GM12874 (cell line): ENCODE results near the gene SPECC1.

Source experiments
- TF ChIP-seq, protein P1 (sequence below): IDR thresholded peaks from 2 replicates; pipeline ENCODE4 v1.5.1; 2011; ENCODE audit warnings: low read depth, mild to moderate bottlenecking, control low read depth, low read length, moderate library complexity; ENCODE audit not compliant: insufficient read depth

Gene SPECC1

DNA sequence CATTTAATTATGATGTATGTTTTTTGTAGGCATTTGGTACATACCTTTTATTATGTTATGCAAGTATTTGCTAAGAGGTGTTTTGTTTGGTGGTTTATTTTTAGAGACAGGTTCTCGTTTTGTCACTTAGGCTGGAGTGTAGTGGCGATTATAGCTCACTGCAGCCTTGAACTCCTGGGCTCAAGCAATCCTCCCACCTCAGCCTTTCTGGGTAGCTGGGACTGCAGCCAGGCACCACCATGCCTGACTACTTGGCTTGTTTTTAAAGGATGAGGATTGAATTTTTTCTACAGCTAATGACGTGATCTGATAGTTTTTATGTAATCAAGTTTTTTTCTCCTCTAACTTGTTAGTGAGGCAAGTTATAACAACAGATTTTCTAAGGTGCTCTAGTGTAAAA, 199.6 kb downstream of the SPECC1 start:
- TF ChIP-seq, protein P1, sequence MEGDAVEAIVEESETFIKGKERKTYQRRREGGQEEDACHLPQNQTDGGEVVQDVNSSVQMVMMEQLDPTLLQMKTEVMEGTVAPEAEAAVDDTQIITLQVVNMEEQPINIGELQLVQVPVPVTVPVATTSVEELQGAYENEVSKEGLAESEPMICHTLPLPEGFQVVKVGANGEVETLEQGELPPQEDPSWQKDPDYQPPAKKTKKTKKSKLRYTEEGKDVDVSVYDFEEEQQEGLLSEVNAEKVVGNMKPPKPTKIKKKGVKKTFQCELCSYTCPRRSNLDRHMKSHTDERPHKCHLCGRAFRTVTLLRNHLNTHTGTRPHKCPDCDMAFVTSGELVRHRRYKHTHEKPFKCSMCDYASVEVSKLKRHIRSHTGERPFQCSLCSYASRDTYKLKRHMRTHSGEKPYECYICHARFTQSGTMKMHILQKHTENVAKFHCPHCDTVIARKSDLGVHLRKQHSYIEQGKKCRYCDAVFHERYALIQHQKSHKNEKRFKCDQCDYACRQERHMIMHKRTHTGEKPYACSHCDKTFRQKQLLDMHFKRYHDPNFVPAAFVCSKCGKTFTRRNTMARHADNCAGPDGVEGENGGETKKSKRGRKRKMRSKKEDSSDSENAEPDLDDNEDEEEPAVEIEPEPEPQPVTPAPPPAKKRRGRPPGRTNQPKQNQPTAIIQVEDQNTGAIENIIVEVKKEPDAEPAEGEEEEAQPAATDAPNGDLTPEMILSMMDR: no peak

DNA sequence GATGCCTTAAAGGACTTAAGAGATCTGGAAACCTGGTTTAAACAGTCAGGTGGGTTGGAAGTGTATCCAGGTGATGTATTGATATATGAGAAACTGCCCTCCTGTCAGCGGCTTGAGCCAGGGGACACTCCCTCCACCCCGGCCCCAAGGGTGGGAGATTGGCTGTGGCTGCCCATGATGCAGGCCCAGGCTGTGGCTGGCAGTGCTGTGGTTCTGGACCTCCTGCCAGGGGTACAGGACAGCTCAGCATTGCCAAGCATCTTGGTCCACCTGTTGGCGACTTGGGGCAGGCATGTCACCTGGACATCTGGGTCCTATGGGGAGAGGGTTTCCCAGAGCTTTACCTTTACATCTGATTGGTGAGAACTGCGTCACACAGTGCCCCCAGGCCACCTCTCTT, 201.0 kb downstream of the SPECC1 start:
- TF ChIP-seq, protein P1: no peak

DNA sequence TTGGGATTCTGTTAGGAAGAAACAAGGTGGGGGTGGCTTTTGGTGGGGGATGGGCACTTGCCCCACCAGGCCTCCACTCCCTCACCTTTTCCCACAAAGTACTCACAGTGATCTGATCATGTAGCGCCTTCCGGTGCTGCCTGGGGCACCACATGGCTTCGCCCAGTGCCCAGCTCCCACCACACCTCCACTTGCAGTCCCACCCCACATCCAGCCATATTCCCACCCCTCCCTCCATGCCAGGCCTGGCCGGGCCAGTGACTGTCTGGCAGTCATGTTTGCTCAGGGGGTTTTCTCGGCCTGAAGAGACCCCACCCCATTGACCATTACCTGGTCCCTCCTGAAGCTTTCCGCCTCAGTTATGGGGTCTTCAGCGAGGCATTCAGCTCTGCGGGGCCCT, 201.5 kb downstream of the SPECC1 start:
- TF ChIP-seq, protein P1: no peak

DNA sequence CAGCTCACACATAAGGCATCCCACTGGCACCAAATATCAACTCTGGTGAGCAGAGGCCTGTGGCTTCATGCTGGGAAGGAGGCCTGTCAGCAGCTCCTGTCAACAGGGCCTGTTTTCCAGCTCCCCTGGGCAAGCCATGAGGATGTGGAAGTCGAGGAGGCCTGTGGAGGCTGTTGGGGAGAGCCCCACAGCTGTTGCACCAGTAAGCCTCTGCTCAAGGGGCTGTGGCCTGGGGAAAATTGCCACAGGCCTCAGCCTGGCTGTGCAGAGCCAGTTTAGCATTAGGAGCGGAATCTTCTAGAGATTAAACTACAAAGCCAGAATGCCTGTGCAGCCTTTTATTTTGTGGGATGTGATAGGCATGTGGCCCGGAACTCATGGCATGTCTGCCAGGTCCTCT, 202.1 kb downstream of the SPECC1 start:
- TF ChIP-seq, protein P1: no peak

DNA sequence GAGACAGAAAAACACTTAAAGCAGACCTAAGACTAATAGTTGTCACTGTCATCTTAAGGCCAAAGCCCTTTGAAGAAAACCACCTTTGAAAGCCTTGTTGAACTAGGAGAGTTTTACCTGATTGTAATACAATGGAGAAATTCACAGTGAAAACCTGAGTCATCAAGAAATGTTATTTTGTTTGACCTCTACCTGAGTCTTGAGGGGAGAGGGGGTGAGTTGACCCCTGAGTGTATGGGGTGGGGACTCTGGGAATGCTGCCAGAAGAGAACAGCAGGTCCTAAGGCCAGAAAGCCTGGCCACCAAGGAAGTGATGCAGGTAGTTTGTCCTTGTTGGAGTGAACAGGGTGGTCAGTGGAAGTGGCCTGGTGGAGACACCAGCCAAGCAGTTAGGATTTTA, 204.3 kb downstream of the SPECC1 start:
- TF ChIP-seq, protein P1: no peak

DNA sequence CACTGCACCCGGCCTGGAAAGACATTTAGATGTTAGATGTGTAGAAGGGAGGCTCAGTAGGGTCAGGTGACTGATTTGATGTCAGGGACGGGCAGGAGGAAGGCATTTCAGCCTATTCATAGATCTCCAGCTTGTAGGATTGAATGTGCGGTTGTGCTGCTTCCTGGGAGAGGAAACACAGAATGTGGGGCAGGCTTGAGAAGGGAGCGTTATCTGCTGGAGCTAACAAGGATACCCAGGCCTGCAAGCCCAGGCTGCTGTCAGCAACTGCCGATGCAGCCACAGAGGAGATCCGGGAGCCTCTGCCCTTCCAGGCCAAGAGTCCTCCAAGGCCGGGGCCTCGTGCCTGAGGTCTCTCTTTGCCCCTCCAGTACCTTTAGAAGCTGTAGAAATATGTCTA, 205.6 kb downstream of the SPECC1 start:
- TF ChIP-seq, protein P1: no peak

DNA sequence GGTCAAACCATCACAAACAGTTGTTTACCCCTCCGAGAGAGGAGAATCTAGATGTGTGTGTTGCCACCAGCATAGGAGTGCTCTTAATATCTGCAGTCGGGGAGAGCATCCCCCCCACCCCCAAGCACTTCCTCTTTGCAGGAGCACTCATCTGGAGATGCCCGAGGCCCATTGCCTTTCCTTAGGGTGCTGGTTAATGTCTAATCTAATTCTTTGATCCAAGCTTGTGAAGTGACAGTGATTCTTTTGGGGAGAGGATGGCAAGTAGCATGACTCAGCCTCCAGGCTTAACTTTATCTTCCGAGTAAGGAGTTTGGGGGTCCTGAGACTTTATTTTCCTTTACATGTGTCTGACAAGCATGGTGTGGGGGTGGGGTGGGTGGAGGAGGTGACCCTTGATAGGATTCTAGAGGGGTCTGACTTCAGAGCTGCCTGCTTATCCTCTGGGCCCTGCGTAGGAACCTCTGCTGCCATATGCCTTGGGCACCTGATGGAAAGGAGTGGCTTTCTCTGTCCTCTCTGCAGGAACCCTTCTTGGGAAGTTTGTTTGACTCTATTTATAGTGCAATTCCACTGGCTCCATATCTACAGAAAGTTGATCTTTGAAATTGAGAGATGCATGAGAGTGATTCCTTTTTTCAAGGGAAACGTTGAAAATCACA, 207.1 kb downstream of the SPECC1 start:
- TF ChIP-seq, protein P1: no peak
